PC-9 (cell line): ENCODE measurements around the gene SLC6A6.

Source experiments
- CTCF ChIP-seq: fragments of 200-600 bp; sonication (generic); conservative IDR thresholded peaks from 2 replicates; pipeline ENCODE4 v1.6.1; 2017; ENCODE audit warnings: mixed run types, antibody characterized with exemption, mild to moderate bottlenecking, moderate library complexity
- EZH2 ChIP-seq: fragments of 200-600 bp; sonication (generic); IDR thresholded peaks from 2 replicates; pipeline ENCODE4 v1.8.0; 2017; ENCODE audit warnings: antibody characterized with exemption, low read depth

GRCh38 chr3:14460342-14461005, 58.1 kb downstream of the SLC6A6 start:
- TF ChIP-seq CTCF: no peak
- no peak for TF ChIP-seq EZH2
